Stimulated activated CD4-positive, alpha-beta T cell treated with anti-CD3 and anti-CD28 coated beads, TNF-alpha, amount 100 ng/mL, for 48 hours (primary cell): ENCODE measurements around the gene MINDY2.

Experiments used
- DNase-seq, 3 donors: peaks; one replicate each; pipeline ENCODE4 v3.0.0-alpha.2; 2020; ENCODE audit warnings: low read depth in 3 of 3

The MINDY2 gene, protein sequence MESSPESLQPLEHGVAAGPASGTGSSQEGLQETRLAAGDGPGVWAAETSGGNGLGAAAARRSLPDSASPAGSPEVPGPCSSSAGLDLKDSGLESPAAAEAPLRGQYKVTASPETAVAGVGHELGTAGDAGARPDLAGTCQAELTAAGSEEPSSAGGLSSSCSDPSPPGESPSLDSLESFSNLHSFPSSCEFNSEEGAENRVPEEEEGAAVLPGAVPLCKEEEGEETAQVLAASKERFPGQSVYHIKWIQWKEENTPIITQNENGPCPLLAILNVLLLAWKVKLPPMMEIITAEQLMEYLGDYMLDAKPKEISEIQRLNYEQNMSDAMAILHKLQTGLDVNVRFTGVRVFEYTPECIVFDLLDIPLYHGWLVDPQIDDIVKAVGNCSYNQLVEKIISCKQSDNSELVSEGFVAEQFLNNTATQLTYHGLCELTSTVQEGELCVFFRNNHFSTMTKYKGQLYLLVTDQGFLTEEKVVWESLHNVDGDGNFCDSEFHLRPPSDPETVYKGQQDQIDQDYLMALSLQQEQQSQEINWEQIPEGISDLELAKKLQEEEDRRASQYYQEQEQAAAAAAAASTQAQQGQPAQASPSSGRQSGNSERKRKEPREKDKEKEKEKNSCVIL

DNA sequence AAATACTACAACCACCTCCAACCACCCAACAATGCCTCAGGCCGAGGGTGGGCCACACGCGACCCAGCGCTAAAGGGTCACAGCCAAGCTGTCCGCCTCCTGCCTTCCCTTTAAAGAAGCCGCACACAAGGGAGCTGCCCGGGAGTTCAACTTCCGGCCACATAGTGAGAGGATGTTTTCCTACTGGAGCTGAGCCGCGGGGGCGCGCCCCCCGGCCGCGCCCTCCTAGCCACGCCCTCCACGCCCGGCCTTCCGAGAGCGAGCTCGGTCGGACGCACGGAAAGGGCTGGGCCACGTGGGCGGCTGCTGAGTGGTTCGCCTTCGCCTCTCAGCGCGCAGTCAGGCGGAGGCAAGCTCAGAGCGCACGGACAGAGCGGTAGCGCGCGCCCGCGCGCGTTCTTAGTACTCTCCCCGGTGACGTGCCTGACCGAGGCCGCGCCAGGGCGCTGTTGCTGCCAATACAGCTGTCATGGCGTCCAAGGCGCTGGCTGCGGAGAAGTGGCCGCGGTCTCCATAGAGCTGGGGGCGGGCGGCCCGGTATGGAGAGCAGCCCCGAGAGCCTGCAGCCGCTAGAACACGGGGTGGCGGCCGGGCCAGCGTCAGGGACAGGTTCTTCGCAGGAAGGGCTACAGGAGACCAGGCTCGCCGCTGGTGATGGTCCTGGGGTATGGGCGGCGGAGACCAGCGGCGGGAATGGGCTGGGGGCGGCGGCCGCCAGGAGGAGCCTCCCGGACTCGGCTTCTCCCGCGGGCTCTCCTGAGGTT lies at the start of gene MINDY2:
MINDY2 (plus strand) TSS at position 446 of the 764 bp plus-strand sequence; CDS start at position 540, 94 bp downstream.
- DNase-seq: peak; percentile 90 to 95 (median 94)

DNA sequence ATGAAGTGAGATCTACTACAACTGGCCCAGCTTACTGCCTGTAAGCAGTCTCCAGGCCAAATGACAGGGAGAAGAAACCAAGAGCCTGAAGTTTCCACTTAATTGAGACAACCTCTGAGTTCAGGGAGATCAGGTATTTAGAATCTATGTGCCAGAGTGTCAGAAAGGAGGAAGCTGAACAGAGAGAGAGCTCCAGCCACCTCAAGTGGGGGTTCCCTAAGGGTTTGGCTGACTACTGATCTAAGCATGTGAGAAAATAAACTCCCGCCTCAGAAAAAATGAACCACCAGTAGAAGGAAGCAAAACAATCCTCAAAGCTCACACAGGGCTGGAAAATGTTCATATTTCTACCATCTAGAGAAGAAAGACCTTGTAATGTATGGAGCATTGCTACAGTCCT lies 46.6 kb upstream of the MINDY2 start:
- DNase-seq: no peak

DNA sequence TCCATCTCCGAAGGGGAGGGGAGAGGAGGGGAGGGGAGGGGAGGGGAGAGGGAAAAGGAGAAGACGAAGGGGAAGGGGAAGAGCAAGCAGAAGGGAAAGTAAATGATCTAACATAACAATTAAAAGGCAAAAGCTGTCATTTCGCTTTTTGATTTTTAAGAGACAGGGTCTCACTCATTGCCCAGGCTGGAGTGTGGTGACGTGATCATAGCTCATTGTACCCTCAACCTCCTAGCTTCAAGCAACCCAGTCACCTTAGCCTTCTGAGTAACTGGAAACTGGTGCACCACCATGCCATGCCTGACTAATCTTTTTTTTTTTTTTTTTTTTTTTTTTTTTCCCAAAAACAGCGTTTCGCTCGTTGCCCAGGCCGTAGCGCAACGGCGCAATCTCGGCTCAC lies 44.2 kb upstream of the MINDY2 start:
- DNase-seq: no peak

DNA sequence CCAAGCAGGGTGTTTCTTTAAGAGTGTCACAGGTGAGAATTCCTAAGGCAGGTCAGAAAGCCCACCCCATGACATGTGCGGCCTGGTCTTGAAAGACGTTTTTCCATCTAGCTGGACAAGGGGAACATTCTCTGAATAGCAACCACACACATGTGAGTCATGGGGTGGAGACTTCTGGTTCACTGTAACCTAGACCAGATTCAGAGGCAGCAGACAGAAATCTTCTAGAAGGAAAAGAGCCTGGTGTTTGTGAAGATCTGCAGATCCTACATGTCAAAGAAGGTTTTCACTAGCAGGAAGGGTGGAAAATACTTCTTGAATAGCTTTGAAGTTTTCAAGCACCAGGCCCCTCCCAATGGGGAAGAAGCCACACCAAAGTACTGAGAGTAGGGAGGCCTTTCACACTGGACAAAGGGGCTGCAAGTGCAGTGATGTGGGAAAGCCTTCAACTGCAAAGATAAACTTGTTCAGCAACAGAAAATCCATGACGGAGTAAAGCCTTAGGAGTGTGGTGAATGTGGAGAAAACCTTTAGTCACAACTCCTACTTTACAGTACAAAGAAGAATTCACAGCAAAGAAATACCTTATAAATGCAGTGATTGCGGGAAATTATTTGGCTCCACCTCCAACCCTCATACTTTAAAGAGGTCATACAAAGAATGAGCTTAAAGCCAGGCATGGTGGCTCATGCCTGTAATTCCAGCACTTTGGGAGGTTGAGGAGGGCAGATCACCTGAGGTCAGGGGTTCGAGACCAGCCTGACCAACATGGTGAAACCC lies 39.2 kb upstream of the MINDY2 start:
- no peak for DNase-seq

DNA sequence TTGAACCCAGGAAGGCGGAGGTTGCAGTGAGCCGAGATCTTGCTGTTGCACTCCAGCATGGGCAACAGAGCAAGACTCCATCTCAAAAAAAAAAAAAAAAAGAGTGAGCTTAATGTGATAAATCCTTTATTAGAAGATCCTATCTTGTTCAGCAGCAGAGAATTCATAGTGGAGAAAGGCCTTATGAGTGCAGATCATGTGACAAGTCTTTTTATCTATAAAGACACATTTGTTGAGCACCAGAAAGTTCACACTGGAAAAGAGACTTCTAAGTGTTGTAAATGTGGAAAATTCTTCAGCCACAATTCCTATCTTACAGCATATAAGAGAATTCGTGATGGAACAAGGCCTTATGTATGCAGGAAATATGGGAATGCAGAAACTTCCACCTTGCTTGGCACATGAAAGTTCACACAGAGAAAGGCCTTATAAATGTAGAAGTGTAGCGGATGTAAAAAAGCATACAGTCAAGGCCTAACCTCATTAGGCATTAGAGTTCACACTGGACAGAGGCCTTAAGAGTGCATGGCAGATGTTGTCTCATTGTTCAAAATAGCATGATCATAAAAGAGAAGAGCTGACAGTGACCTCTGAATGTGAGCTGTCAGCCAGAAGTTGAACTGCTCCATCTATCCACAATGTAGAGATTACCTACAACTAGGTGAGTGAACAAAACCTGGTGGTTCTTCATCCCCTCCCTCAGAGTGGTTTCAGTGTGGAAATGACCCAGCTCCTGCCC lies 38.3 kb upstream of the MINDY2 start:
- no peak for DNase-seq

DNA sequence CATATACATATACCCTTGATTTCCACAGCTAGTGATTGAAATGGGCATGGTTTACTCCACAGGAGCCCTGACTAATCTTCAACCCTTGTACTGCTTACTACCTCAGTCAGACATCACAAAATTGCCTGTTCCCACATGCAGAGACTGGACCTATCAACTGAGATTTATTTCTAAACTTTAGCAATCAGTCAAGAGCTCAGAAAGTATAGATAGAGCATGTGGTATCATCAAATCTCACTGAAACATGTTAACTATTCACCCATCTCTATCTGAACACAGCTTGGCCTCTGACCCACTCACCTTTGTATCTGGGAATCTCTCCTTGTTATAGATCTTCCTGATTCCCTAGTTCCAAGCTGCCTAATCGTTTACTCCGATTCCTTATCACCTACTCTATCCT lies 36.2 kb upstream of the MINDY2 start:
- DNase-seq: no peak

DNA sequence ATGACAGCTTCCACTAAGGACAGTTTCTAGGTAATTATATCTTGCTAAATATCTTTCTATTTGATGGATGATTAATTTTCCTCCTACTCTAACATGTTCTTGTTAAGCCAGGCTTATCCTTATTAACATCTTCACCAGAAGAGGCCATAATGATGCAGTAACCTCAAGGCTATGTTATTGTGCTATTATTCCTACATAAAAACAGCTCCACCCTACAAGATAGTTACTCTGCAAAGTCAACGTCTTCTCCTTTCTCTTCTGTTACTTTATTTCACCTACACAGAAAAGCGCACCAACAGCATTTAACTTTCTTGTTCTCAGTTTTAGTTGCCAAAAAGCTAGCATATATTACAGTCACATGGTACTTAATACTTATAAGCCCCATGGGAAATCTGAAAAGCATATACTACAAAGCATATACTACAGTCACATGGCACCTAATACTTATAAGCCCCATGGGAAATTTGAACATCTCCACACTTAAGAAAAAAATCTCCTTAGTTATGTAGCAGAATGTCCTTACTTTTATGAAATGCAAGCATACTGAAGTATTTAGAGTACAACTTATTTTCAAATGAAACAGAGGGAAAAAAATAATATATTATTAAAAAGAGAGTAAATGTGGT lies 35.0 kb upstream of the MINDY2 start:
- no peak for DNase-seq

DNA sequence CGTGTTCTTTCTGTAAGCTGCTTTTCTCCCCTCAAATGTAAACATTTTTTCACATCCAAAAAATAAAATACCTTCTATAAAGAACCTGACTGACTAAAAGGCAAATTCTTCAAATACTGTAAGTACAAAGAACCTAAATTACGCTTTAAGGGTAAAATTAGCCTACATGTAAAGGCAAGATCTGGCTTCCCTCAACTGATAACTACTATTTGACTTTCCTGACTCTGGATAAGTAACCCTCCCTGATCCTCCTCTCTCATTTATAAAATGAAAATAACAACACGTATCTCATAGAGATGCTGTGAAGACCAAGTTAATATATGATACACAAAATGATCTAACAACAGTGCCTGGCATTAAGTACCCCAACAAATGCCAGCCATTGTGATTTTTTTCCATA lies 33.8 kb upstream of the MINDY2 start:
- no peak for DNase-seq

DNA sequence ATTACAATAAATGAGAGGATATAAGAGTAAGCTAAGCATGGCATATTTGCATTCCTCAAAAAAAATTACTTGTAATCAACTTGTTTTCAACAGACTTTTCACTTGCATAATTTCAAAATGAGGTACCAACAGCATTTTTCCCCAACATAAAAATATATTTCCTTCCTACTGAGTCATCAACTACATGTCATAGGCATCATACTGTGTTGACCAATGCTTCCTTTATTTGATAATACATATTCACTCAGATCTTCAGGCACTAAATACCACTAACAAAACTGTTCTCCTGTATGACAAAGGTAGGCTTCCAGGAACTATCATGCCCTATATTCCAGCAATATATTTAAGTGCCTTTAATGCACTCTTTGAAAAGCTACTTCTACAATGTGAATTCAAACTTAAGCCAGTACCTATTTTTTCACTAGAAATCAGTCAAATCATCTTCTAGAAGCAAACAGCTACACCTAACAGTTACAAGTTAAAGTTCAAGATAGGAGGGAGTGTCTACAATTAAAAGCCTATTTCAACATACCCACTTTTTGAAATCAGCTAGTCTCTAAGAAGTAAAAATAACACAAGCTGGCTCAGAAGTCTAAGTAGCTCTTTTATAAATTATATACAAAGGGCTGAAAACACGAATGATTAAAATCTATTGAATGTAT lies 32.9 kb upstream of the MINDY2 start:
- DNase-seq: no peak

DNA sequence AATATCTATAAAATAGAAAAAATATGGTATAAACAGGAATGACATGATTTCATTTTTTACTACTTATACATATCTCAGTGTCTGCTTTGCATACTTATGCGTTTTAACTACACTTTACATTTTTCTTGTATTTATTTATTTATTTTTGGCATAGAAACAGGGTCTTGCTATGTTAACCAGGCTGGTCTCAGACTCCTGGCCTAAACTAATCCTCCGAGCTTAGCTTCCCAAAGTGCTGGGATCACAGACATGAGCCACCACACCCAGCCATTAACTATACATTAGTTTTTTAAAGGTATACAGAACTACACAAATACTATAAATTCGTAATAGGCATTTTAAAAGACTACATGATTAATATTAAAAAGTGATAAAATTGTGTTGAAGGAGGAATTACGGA lies 30.7 kb upstream of the MINDY2 start:
- DNase-seq: no peak

DNA sequence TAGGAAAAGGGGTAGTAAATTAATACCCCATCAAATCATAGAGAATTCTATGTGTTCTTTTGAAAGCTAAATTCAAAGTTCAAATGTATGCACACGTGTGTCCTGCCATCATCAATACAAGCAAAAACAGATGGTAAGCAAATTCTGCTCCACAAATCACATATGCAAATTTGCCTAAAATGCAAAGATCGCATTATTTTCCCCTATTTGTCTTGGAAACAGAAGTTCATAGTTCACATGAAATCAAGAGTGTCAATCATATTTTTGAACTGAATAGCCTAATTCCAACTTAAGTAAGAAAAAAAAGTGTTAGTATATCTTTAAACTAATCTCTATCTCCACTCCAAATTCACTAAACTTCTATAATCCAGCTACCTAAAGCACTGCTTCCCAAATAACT lies 30.1 kb upstream of the MINDY2 start:
- no peak for DNase-seq

DNA sequence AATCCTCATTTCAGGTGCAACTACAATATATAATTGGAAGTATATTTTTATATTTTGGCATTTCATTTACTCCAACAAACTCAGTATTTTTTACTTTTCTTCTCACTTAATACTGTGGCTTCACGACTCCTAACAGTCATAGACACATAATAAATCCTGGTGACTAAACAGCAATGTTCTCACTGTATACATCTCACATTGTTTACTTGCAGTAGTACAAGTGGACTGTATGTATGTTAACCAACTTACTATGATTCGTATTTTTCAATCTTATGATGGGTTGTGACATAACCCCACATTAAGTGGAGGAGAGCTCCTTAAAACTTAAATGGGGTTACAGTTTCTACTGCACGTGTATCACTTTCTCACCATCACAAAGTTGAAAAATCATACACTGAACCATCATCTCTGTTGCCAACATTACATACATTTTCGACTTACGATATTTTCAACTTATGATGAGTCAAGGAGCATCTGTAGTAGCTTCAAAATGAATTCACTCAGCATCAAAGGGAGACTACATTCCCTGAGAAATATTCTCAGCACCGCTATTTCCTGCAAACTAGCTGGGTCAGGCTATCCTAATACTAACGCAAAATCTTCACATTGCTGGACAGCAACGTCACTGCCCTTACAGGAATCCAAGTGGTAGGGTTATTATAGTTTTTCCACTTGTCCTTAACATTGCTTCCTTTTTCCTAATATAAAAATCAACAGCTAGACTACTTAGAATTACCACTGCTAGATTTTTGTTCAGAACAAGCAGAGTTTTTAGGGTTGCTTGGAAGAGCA lies 28.9 kb upstream of the MINDY2 start:
- DNase-seq: no peak

DNA sequence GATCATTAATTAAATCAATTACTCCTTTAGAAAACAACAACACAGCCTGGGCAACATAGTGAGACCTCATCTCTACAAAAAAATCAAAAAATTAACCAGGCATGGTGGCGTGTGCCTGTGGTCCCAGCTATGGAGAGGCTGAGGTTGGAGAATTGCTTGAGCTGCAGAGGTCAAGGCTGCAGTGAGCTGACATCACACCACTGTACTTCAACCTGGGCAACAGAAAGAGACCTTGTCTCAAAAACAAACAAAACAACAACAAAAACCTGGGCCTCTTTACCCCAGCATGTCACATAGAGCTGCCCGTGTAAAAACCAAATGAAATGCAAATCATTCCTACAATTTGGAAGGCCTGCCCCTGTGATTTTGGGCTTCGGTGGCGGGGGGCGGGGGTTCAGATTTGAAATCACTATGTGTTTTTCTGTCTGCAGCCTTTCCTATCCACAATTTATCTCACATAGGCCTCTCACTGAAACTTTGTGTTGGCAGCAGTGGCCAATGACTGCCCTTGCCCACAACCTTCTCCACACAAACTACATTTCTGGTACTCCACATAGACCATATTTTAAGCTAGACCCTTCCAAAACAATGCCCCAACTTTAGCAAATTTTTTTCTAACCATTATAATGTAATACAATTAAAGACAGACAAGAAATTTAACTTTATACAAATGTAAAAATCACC lies 28.1 kb upstream of the MINDY2 start:
- no peak for DNase-seq

DNA sequence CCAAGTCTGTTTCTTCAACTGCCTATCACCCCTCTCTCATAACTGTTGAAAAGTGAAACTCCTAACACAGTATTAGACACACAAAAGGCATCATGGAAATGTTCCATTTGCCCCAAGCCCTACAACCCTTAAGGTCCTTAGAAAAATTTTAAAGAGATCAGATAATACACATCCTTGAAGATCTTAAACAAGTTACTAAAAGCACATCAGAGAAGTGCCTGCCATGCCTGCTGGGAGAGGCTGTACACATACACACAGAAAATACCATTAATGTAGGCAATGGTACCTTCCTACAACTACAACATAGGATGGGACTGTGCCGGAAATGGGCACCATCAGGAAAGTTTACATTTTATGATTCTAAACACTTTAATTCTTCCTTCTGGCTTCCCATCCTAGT lies 24.9 kb upstream of the MINDY2 start:
- no peak for DNase-seq

DNA sequence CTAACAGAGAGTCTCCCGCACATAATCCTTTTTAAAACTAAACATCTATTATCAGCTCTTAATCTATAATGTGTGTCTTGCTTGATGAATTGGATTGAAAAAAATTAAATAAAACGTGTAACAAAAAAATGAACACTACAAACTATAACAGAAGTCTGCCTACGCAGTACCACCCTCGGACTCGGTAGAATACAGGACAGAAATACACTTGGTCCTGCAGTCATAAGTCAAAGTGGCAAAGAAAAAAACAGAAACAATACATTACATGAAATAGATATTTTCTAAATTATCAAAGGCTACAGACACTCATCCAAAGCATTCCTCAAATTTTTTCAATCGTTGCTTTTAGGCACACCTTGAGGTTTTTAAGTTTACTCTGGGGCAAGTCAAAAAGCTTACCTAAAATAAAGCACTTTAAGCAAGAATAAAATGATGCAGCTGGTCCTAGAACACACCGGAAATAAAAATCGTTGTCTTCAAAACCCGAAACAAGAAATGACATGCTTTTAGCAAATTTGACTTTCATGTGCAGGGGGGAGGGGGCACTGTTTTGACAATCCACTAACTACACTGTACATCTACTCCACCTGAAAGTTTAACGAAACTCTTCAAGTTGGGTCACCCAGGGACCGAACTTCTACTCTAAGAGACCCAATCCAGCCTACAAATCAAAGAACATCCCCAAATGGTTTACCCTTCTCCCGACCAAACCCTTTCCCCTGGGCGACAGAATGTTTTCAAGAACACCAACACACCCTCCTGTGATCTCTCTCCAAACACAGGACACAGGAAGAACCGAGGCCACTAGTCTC lies 22.9 kb upstream of the MINDY2 start:
- peak in 1 of 3 donors; percentile 34 for DNase-seq

DNA sequence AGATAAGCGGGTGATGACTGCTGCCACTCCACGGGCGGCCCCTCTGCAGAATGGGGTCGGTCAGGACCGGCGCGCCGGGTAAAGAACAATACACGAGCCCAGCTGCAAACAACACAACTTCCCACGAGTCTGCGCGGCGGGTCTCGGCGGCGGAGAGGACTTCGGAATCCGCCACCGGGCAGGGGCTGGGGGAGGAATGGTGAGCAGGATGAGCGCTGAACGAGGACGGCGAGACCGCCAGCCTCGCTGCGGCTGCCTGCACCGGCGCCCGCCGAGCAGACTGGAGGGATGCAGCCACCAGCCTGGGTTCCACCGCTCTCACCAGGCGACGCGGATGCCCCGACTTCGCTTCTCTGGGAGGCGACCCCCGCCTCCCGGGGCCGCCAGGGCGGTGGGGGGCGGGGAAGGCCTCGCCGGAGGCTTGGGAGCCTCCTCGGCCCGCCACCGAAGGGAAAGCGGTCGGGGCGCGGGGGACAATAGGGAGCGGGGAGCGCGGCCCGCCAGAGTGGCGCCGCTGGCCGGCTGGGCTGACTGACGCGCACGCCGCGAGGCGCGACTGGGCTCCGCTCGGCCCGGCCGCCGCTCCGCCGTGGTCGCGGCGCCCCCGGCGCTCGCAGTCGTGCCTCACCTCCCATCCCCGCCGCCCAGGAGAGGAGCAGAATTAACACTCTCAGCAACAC lies 22.1 kb upstream of the MINDY2 start:
- DNase-seq: peak in 2 of 3 donors; percentile 13 to 26
